GM12873 (cell line): ENCODE results near the gene TMEM52.

ENCODE experiments used
- TF ChIP-seq, protein P1 (sequence below): IDR thresholded peaks from 2 replicates; pipeline ENCODE4 v1.5.1; 2012; ENCODE audit warnings: low read depth, mild to moderate bottlenecking, moderate library complexity, low read length, control low read depth; ENCODE audit not compliant: insufficient read depth; ENCODE audit errors: missing control alignments

The TMEM52 gene

GRCh38 chr1:1962752-1963151 is 43.7 kb upstream of the TMEM52 start:
- TF ChIP-seq, protein P1, sequence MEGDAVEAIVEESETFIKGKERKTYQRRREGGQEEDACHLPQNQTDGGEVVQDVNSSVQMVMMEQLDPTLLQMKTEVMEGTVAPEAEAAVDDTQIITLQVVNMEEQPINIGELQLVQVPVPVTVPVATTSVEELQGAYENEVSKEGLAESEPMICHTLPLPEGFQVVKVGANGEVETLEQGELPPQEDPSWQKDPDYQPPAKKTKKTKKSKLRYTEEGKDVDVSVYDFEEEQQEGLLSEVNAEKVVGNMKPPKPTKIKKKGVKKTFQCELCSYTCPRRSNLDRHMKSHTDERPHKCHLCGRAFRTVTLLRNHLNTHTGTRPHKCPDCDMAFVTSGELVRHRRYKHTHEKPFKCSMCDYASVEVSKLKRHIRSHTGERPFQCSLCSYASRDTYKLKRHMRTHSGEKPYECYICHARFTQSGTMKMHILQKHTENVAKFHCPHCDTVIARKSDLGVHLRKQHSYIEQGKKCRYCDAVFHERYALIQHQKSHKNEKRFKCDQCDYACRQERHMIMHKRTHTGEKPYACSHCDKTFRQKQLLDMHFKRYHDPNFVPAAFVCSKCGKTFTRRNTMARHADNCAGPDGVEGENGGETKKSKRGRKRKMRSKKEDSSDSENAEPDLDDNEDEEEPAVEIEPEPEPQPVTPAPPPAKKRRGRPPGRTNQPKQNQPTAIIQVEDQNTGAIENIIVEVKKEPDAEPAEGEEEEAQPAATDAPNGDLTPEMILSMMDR = no peak

DNA sequence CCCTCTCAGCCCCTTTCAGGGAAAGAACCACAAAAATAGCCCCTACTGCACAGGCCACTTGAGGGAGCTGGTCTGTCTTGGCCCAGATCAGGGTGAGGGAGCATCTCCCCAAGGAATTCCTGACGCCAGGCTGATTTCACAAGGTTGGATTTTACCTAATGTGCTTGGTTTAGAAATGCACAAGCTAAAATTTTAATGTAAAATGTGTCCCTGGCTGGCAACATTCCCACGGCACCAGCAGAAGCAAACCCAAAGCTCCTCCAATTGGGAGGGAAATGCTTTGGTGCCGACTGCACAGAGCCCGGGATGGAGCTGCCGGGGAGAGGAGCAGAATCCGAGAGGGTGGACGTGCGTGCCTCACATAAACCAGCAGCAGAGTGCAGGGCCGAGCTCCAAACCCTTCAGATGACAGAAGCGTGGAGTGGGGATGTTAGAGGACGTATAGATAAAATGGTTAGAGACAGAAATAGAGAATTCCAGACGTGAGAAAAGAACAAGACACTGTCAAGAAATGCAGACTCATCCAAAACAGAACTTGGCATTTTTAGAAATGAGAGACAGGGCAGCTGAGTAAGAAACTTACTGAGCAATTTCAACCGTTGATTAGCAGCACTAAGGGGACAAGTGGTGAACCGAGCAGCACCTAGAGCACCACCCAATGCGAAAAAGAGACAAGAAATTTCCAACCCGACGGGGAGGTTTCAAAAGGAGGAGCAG is 41.6 kb upstream of the TMEM52 start:
- TF ChIP-seq, protein P1 = no peak

GRCh38 chr1:1959840-1960479 is 40.9 kb upstream of the TMEM52 start:
- TF ChIP-seq, protein P1 = peak; percentile 75

DNA sequence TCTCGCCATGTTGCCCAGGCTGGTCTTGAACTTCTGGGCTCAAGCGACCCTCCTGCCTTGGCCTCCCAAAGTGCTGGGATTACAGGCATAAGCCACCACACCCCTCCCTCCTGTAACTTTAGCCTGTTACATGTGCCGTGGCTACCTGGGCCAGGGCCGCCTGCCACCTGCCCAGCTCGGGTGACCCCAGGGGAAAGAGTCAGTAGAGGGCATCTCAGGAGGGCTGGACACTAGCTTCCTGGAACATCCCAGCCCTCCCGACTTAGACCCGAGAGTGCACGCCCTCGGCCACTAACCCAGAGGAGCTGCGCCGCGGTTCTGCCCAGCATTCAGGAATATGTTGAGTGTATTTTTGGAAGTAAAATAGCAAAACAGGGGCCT is 40.4 kb upstream of the TMEM52 start:
- TF ChIP-seq, protein P1 = no peak

DNA sequence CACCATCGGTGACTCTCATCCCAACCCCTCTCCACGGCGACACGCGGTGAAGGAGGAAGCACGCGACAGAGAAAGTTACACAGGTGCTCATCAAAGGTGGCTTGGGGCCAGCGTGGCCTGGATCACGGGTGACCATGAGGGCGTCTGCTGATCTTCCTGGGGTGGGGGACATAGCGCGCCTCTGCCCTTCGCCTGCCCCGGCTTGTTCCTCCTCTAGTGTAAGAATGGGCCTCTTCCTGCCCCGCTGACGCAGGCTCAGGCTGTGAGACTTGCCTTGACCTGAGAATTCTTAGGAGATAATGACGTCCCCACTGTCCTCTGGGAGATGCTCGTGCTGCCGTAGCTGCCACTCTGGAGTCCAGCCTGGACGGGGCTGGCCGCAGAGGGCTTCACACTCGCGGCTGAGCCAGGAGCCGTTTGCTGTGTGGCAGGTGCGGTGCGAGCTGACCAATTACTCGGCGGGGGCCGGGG is 39.0 kb upstream of the TMEM52 start:
- TF ChIP-seq, protein P1 = no peak

- TF ChIP-seq, protein P1 = no peak
Observed at GRCh38 chr1:1957533-1957961, 38.5 kb upstream of the TMEM52 start.
